Testis (tissue), 2 donors: Measurements from ENCODE around the gene PCSK6.

Source experiments
- CTCF ChIP-seq, 3 experiments: fragments of 450-650 bp in 2 of 3; fragments of 200-600 bp in 1 of 3; sonication (generic) in 1 of 3; IDR thresholded peaks; one replicate each; pipeline ENCODE4 v1.5.1; 2016 to 2019; ENCODE audit warnings: antibody characterized with exemption in 3 of 3, mild to moderate bottlenecking in 2 of 3, moderate library complexity in 1 of 3
- POLR2A ChIP-seq: fragments of 450-650 bp; IDR thresholded peaks from one replicate; pipeline ENCODE4 v1.6.1; 2017; ENCODE audit warnings: antibody characterized with exemption, mild to moderate bottlenecking, moderate library complexity

- TF ChIP-seq POLR2A (no peak), CTCF (IDR thresholded peaks at IDR 0.05) (no peak)
Measured at GRCh38 chr15:101533371-101534140, 44.0 kb upstream of the PCSK6 start.
